K562 (cell line): ENCODE data around the gene C21orf58. TPM values are rescaled to one million over a fixed set of nuclear protein-coding genes. Genes with fewer than 3 reads are reported as not detected.

Source experiments
- FOS ChIP-seq: IDR thresholded peaks from 3 replicates; pipeline ENCODE4 v1.6.1; 2011; ENCODE audit not compliant: insufficient read length; ENCODE audit errors: extremely low read depth
- HDAC1 ChIP-seq, 2 experiments: fragments of 450-650 bp; IDR thresholded peaks; 2 replicates each; pipeline ENCODE4 v1.6.1; 2016 to 2017; ENCODE audit warnings: inconsistent platforms in 1 of 2, mild to moderate bottlenecking in 1 of 2, moderate library complexity in 1 of 2
- NCOR1 ChIP-seq: fragments of 450-650 bp; IDR thresholded peaks from 2 replicates; pipeline ENCODE4 v1.6.1; 2016; ENCODE audit warnings: mild to moderate bottlenecking, moderate library complexity
- PYGO2 ChIP-seq: fragments of 450-650 bp; IDR thresholded peaks from 2 replicates; pipeline ENCODE4 v1.6.1; 2016; ENCODE audit warnings: mild to moderate bottlenecking, missing genetic modification characterization, moderate library complexity, missing compliant biosample characterization
- polyA plus RNA-seq, 8 experiments: library from polyadenylated mRNA; depleted of rRNA in 4 of 8; stranded (reverse) in 5 of 8; unstranded in 3 of 8; fragments of >200 nt; fragmentation: Nextera tagmentation in 2 of 8; fragmentation: Illumina TruSeq in 1 of 8; extraction: Ambion mirVana in 2 of 8; extraction: Trizol in 1 of 8; gene quantifications; 2 replicates each; pipeline versions ENCODE4 v1.2.1 to v1.2.3, GENCODE V29; 2011 to 2014; ENCODE audit warnings: inconsistent platforms in 1 of 8, missing spikeins in 1 of 8
- total RNA-seq, 7 experiments: library from RNA; depleted of rRNA in 6 of 7; stranded (reverse); fragments of >200 nt in 6 of 7; fragmentation: Illumina TruSeq in 2 of 7; extraction: Trizol in 2 of 7; gene quantifications; 2 replicates each; pipeline versions ENCODE4 v1.2.1 to v1.2.3, GENCODE V29; 2011 to 2021; ENCODE audit warnings: low replicate concordance in 1 of 7
- TF ChIP-seq, protein P1 (sequence below), 2 experiments: fragments of 450-650 bp in 1 of 2; sonication (generic) in 1 of 2; formaldehyde crosslinking in 1 of 2; IDR thresholded peaks; 2 replicates each; pipeline versions ENCODE4 v1.7.1 to v1.9.0; 2016 to 2022; ENCODE audit warnings: inconsistent platforms in 1 of 2, mild to moderate bottlenecking in 1 of 2, missing genetic modification reagents in 1 of 2
- TF ChIP-seq, protein P2 (sequence below): fragments of 250-450 bp; sonication (Bioruptor Pico); IDR thresholded peaks from 2 replicates; pipeline ENCODE4 v1.4.0; 2020
- TF ChIP-seq, protein P3 (sequence below): fragments of 250-450 bp; sonication (Bioruptor Pico); IDR thresholded peaks from 2 replicates; pipeline ENCODE4 v1.4.0; 2020; ENCODE audit warnings: mild to moderate bottlenecking

The C21orf58 gene
- total and polyA plus RNA-seq, 9 of the 15 experiments (the other 6 are each of a cell fraction or from before 2014, with no cell fraction given), result 1.2 to 30.5 (median 12.4) TPM

DNA sequence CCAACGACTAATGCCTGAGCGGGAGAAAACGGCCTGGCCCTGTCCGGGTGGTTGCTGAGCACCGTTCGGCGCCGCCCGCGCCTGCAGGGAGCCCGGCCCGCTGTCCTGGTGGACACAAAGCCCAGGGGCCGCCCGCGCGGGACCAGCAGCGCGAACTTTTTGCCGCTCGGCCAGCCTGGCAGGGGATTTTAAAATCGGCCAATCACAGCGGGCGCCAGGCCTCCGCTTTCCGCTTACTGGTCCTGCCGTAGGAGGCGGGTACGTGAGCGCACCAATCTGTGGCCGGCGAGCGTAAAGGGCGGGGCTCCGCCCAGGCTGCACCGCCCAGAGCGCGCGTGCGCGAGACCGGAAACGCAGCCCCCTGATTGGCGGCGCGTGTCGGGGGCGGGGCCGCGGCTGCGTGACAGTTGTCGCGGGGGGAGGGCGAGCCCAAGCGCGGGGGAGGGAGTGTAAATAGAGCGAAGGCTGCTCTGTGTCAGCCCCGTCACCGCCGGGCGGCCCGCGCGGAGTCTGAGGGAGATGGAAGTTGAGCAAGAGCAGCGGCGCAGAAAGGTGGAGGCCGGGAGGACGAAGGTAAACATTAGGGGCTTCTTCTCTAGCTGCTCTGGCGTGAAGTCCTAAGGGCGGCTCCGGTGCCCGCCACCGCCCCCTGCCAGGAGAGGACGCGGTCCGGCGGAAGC lies at the start of gene C21orf58, which contains the start of gene PCNT (continued):
- TF ChIP-seq, protein P1, sequence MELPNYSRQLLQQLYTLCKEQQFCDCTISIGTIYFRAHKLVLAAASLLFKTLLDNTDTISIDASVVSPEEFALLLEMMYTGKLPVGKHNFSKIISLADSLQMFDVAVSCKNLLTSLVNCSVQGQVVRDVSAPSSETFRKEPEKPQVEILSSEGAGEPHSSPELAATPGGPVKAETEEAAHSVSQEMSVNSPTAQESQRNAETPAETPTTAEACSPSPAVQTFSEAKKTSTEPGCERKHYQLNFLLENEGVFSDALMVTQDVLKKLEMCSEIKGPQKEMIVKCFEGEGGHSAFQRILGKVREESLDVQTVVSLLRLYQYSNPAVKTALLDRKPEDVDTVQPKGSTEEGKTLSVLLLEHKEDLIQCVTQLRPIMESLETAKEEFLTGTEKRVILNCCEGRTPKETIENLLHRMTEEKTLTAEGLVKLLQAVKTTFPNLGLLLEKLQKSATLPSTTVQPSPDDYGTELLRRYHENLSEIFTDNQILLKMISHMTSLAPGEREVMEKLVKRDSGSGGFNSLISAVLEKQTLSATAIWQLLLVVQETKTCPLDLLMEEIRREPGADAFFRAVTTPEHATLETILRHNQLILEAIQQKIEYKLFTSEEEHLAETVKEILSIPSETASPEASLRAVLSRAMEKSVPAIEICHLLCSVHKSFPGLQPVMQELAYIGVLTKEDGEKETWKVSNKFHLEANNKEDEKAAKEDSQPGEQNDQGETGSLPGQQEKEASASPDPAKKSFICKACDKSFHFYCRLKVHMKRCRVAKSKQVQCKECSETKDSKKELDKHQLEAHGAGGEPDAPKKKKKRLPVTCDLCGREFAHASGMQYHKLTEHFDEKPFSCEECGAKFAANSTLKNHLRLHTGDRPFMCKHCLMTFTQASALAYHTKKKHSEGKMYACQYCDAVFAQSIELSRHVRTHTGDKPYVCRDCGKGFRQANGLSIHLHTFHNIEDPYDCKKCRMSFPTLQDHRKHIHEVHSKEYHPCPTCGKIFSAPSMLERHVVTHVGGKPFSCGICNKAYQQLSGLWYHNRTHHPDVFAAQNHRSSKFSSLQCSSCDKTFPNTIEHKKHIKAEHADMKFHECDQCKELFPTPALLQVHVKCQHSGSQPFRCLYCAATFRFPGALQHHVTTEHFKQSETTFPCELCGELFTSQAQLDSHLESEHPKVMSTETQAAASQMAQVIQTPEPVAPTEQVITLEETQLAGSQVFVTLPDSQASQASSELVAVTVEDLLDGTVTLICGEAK (IDR thresholded peaks at IDR 0.05), result peak; percentile 24; the same call in 1 of the 2 replicates
- TF ChIP-seq, protein P1 (CRISPR knock-in tag; IDR thresholded peaks at IDR 0.05), result no peak
- TF ChIP-seq, protein P2, sequence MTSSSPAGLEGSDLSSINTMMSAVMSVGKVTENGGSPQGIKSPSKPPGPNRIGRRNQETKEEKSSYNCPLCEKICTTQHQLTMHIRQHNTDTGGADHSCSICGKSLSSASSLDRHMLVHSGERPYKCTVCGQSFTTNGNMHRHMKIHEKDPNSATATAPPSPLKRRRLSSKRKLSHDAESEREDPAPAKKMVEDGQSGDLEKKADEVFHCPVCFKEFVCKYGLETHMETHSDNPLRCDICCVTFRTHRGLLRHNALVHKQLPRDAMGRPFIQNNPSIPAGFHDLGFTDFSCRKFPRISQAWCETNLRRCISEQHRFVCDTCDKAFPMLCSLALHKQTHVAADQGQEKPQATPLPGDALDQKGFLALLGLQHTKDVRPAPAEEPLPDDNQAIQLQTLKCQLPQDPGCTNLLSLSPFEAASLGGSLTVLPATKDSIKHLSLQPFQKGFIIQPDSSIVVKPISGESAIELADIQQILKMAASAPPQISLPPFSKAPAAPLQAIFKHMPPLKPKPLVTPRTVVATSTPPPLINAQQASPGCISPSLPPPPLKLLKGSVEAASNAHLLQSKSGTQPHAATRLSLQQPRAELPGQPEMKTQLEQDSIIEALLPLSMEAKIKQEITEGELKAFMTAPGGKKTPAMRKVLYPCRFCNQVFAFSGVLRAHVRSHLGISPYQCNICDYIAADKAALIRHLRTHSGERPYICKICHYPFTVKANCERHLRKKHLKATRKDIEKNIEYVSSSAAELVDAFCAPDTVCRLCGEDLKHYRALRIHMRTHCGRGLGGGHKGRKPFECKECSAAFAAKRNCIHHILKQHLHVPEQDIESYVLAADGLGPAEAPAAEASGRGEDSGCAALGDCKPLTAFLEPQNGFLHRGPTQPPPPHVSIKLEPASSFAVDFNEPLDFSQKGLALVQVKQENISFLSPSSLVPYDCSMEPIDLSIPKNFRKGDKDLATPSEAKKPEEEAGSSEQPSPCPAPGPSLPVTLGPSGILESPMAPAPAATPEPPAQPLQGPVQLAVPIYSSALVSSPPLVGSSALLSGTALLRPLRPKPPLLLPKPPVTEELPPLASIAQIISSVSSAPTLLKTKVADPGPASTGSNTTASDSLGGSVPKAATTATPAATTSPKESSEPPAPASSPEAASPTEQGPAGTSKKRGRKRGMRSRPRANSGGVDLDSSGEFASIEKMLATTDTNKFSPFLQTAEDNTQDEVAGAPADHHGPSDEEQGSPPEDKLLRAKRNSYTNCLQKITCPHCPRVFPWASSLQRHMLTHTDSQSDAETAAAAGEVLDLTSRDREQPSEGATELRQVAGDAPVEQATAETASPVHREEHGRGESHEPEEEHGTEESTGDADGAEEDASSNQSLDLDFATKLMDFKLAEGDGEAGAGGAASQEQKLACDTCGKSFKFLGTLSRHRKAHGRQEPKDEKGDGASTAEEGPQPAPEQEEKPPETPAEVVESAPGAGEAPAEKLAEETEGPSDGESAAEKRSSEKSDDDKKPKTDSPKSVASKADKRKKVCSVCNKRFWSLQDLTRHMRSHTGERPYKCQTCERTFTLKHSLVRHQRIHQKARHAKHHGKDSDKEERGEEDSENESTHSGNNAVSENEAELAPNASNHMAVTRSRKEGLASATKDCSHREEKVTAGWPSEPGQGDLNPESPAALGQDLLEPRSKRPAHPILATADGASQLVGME (CRISPR knock-in tag), result 0 out of 2 replicates have a peak, but pooled peaks have one; percentile 24
- TF ChIP-seq HDAC1 (IDR thresholded peaks at IDR 0.05) (peak in 1 of 2 experiments; percentile 92; a peak in 2 of 4 replicates), FOS (peak; percentile 96), NCOR1 (peak; percentile 48), PYGO2 (tag) (no peak)
- TF ChIP-seq, protein P3, sequence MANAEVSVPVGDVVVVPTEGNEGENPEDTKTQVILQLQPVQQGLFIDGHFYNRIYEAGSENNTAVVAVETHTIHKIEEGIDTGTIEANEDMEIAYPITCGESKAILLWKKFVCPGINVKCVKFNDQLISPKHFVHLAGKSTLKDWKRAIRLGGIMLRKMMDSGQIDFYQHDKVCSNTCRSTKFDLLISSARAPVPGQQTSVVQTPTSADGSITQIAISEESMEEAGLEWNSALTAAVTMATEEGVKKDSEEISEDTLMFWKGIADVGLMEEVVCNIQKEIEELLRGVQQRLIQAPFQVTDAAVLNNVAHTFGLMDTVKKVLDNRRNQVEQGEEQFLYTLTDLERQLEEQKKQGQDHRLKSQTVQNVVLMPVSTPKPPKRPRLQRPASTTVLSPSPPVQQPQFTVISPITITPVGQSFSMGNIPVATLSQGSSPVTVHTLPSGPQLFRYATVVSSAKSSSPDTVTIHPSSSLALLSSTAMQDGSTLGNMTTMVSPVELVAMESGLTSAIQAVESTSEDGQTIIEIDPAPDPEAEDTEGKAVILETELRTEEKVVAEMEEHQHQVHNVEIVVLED (CRISPR knock-in tag), result peak; percentile 77
